ENCODE data around the gene P2RY8. TPM values are rescaled to one million over a fixed set of nuclear protein-coding genes. Genes with fewer than 3 reads are reported as not detected.
A peak's percentile ranks its signal among the peaks of the same experiment; 100 is the strongest.

Gene P2RY8
- total RNA-seq = 10 to 100 TPM; 27.5 to 28.3 TPM

DNA sequence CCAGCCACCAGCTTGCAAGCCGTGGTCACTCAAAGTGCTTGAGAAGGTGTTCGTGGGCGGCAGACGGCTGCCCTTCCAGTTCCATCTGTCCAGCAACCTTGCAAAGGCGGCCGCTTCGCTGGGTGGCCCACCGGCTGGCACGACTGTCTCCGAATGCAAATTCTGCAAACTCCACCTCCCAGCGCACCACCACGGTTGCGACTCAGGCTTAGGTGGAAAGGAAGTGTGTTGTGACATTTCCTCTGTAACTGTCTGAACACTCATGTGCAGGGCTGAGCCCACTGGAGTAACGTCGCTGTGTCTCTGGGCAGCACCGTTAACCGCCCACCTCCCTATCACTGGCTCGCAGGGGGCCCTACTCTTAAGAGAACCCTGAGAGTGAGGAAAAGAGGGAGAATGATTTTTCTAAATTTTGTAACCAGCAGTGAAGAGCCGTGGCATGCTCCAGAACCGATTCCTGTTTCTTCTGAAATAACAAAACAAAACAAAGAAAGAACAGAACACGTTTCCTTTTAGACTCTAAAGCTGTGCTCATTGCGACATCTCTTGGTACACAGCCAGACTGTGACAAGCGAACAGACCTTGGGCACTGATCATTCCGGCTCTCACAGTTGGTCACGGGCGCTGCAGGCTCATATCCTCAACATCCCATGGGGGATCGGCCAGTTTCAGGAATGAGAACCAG lies at the start of gene P2RY8:
Gene P2RY8, minus strand, starts transcription at position 155 of the 685 bp plus-strand sequence. CDS start 70,627 bp downstream, outside the sequence.
- no peak for TF ChIP-seq CTCF (IDR thresholded peaks at IDR 0.05)
- Mint-ChIP-seq H3K4me3 (peak within 1 kb of the TSS; percentile 96), H3K27ac (peak within 1 kb of the TSS; percentile 99)

DNA sequence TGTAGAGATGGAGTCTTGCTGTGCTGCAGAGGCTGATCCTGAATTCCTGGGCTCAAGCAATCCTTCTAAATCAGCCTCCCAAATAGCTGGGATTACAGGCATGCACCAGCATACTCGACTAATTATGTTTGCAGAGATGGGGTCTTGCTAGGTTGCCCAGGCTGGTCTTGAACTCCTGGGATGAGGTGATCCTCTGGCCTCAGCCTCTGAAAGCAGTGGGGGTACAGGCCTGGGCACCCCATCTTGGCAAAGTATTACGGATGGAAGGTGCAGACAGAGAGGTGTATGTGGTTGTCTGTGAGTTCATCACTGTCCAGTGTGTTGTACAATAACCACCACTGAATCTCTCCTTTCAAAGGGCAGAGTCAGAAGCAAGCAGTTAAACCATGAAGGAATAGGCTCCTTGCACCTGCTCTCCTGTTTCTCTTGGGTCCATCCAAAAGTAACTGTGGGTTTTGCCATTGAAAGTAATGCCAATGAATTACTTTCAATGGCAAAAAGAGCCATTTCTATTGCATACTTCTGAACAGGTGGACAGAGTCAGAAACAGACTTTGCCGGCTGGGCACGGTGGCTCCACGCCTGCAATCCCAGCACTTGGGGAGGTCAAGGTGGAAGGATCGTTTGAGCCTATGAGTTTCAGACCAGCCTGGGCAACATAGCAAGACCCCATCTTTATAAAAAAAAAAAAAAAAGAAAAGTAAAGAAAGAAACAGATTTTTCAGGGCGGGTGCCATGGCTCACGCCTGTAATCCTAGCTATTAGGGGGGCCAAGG lies 47.4 kb upstream of the P2RY8 start:
- DNase-seq (no peak), ATAC-seq (no peak)
- Mint-ChIP-seq H3K36me3 (ENCODE audit: low read depth) (no peaks in the 10 kb centered on the region), H3K4me1 (ENCODE audit: low read depth) (peaks cover 23% of the 10 kb centered on the region), H3K9me3 (peaks cover 4% of the 10 kb centered on the region), H3K27ac (no peak overlapping the region), H3K27me3 (no peaks in the 10 kb centered on the region), H3K4me3 (no peak overlapping the region)
- no peak for TF ChIP-seq CTCF (IDR thresholded peaks at IDR 0.05)
- ChIA-PET POLR2A (no interaction called here), CTCF (no interaction called here)
- intact Hi-C loops (cut with micrococcal nuclease) = no loop called here

More for the DNA sequence above, at the start of gene P2RY8:
- ATAC-seq = peak; percentile 76
- peaks cover 2% of the 10 kb centered on the region for H3K9me3 Mint-ChIP-seq
- ChIA-PET CTCF (no interaction called here), POLR2A (no interaction called here)
- intact Hi-C loops (cut with micrococcal nuclease) = loop anchor here (2.0 kb wide), 2 partner anchors 44 to 82 kb away; no protein-coding TSS in a partner anchor
- H3K4me1 Mint-ChIP-seq (ENCODE audit: low read depth) = peaks cover 10% of the 10 kb centered on the region
- peaks cover 18% of the 10 kb centered on the region for H3K36me3 Mint-ChIP-seq (ENCODE audit: low read depth)
- H3K27me3 Mint-ChIP-seq = no peaks in the 10 kb centered on the region
- DNase-seq = peak; percentile 90

GRCh38 chrX:1582686-1583437 lies 45.9 kb upstream of the P2RY8 start:
- H3K27me3 Mint-ChIP-seq = no peaks in the 10 kb centered on the region
- H3K27ac Mint-ChIP-seq = peak overlapping the region; percentile 67
- peak; percentile 73 for DNase-seq
- peaks cover 4% of the 10 kb centered on the region for H3K9me3 Mint-ChIP-seq
- H3K36me3 Mint-ChIP-seq (ENCODE audit: low read depth) = no peaks in the 10 kb centered on the region
- TF ChIP-seq CTCF (IDR thresholded peaks at IDR 0.05) = no peak
- ChIA-PET POLR2A (no interaction called here), CTCF (no interaction called here)
- ATAC-seq = peak; percentile 69
- intact Hi-C loops (cut with micrococcal nuclease) = no loop called here
- H3K4me1 Mint-ChIP-seq (ENCODE audit: low read depth) = peaks cover 22% of the 10 kb centered on the region
- peak overlapping the region; percentile 3 for H3K4me3 Mint-ChIP-seq

GRCh38 chrX:1581132-1581531 lies 44.1 kb upstream of the P2RY8 start:
- DNase-seq = peak; percentile 92
- POLR2A ChIA-PET = no interaction called here
- Mint-ChIP-seq H3K4me1 (ENCODE audit: low read depth) (peaks cover 16% of the 10 kb centered on the region), H3K4me3 (no peak overlapping the region), H3K27me3 (no peaks in the 10 kb centered on the region), H3K27ac (no peak overlapping the region), H3K36me3 (ENCODE audit: low read depth) (no peaks in the 10 kb centered on the region), H3K9me3 (peaks cover 4% of the 10 kb centered on the region)
- TF ChIP-seq CTCF (IDR thresholded peaks at IDR 0.05) = peak; percentile 92
- CTCF ChIA-PET = no interaction called here
- peak; percentile 93 for ATAC-seq
- intact Hi-C loops (cut with micrococcal nuclease) = loop anchor here (2.0 kb wide), 1 partner anchor 44 kb away; the partner anchor contains the start of gene P2RY8

Data from activated CD8-positive, alpha-beta T cell treated with anti-CD3 and anti-CD28 coated beads for 36 hours (primary cell).